SK-N-SH (cell line): ENCODE data around the gene TTC27. TPM values are rescaled to one million over a fixed set of nuclear protein-coding genes. Genes with fewer than 3 reads are reported as not detected.

Source experiments
- CTCF ChIA-PET: fragments of 300-600, 350-600 bp; formaldehyde crosslinking; extraction: SDS; loops from one replicate; lab custom pipeline; 2021; lab: Yijun Ruan, JAX
- POLR2A ChIA-PET: fragments of 350-600 bp; sonication (Branson Sonifier 250); formaldehyde crosslinking; extraction: SDS; loops from one replicate; lab custom pipeline; 2020; ENCODE audit warnings: antibody characterized with exemption, inconsistent platforms; lab: Yijun Ruan, JAX
- DNase-seq: peaks from one replicate; pipeline ENCODE4 v3.0.0; 2012
- H2AFZ ChIP-seq: fragments of 200-600 bp; sonication (generic); 2 replicates; pipeline ENCODE4 v1.8.1; 2016; ENCODE audit warnings: antibody characterized with exemption, mild to moderate bottlenecking, low read depth
- H3F3A ChIP-seq: fragments of 200-600 bp; sonication (generic); replicated peaks from 2 replicates; pipeline ENCODE3; 2016; ENCODE audit warnings: antibody characterized with exemption, mild to moderate bottlenecking; ENCODE audit not compliant: insufficient read depth
- H3K27ac ChIP-seq, 2 experiments: fragments of 200-500 bp in 1 of 2; fragments of 200-600 bp in 1 of 2; sonication (Bioruptor generic) in 1 of 2; sonication (generic), shearing (Covaris generic) in 1 of 2; 2 replicates each; pipeline versions ENCODE4 v1.5.1 to v1.6.1; 2014 to 2016; ENCODE audit warnings: low read depth in 2 of 2, inconsistent platforms in 1 of 2, low read length in 1 of 2, mild to moderate bottlenecking in 1 of 2, mixed read lengths in 1 of 2
- H3K27me3 ChIP-seq: fragments of 200-600 bp; sonication (generic), shearing (Covaris generic); 2 replicates; pipeline ENCODE4 v1.6.1; 2016; ENCODE audit warnings: mixed run types; ENCODE audit not compliant: insufficient read depth
- H3K36me3 ChIP-seq, 2 experiments: fragments of 200-500 bp in 1 of 2; fragments of 200-600 bp in 1 of 2; sonication (Bioruptor generic) in 1 of 2; sonication (generic) in 1 of 2; replicated peaks in 1 of 2; 2 replicates each; pipeline versions ENCODE3 to v1.5.1; 2014 to 2016; ENCODE audit warnings: low read length in 1 of 2, mild to moderate bottlenecking in 1 of 2; ENCODE audit not compliant: insufficient read depth in 2 of 2, control insufficient read depth in 1 of 2
- H3K4me1 ChIP-seq, 2 experiments: fragments of 200-500 bp in 1 of 2; fragments of 200-600 bp in 1 of 2; sonication (Bioruptor generic) in 1 of 2; sonication (generic), shearing (Covaris generic) in 1 of 2; 2 replicates each; pipeline versions ENCODE4 v1.5.1 to v1.6.1; 2014 to 2016; ENCODE audit warnings: low read depth in 1 of 2, low read length in 1 of 2, mixed run types in 1 of 2; ENCODE audit not compliant: insufficient read depth in 2 of 2, control insufficient read depth in 1 of 2
- H3K4me2 ChIP-seq: fragments of 200-600 bp; sonication (generic), shearing (Covaris generic); 2 replicates; pipeline ENCODE4 v1.6.1; 2017; ENCODE audit warnings: mixed run types
- H3K4me3 ChIP-seq, 2 experiments: fragments of 200-500 bp in 1 of 2; fragments of 200-600 bp in 1 of 2; sonication (Bioruptor generic) in 1 of 2; sonication (generic), shearing (Covaris generic) in 1 of 2; 2 replicates each; pipeline versions ENCODE4 v1.5.1 to v1.8.1; 2014 to 2016; ENCODE audit warnings: low read depth in 2 of 2, inconsistent platforms in 1 of 2, low read length in 1 of 2, mild to moderate bottlenecking in 1 of 2, mixed read lengths in 1 of 2, moderate library complexity in 1 of 2
- H3K79me2 ChIP-seq: fragments of 200-600 bp; sonication (generic); 2 replicates; pipeline ENCODE4 v1.8.1; 2017; ENCODE audit warnings: mild to moderate bottlenecking; ENCODE audit not compliant: insufficient read depth
- H3K9ac ChIP-seq: fragments of 200-600 bp; sonication (generic); 2 replicates; pipeline ENCODE4 v1.6.1; 2017; ENCODE audit warnings: mixed run types
- H3K9me2 ChIP-seq: fragments of 200-600 bp; sonication (generic); 2 replicates; pipeline ENCODE4 v1.6.1; 2017; ENCODE audit warnings: mixed run types
- H3K9me3 ChIP-seq: fragments of 200-600 bp; sonication (generic); 2 replicates; pipeline ENCODE4 v1.6.1; 2017; ENCODE audit warnings: mixed run types, mild to moderate bottlenecking, moderate library complexity
- H4K20me1 ChIP-seq: fragments of 200-600 bp; sonication (generic); 2 replicates; pipeline ENCODE4 v1.6.1; 2017; ENCODE audit warnings: mild to moderate bottlenecking, mixed run types; ENCODE audit not compliant: insufficient read depth
- CHD2 ChIP-seq: fragments of 150-350 bp; IDR thresholded peaks from 2 replicates; pipeline ENCODE4 v1.6.1; 2018; ENCODE audit warnings: low read length; ENCODE audit not compliant: partially characterized antibody
- ELF1 ChIP-seq: IDR thresholded peaks from 2 replicates; pipeline ENCODE4 v1.4.0; 2012
- EZH2phosphoT487 ChIP-seq: fragments of 200-600 bp; sonication (generic); IDR thresholded peaks from 2 replicates; pipeline ENCODE4 v1.6.1; 2017; ENCODE audit warnings: low read depth, mixed run types, mild to moderate bottlenecking, antibody characterized with exemption, moderate library complexity, borderline replicate concordance
- FOSL2 ChIP-seq: IDR thresholded peaks from 2 replicates; pipeline ENCODE4 v1.4.0; 2012; ENCODE audit warnings: low read depth, mild to moderate bottlenecking, moderate library complexity, borderline replicate concordance
- FOXJ3 ChIP-seq: sonication (generic); formaldehyde crosslinking; IDR thresholded peaks from 2 replicates; pipeline ENCODE4 v1.5.1; 2020; ENCODE audit warnings: mild to moderate bottlenecking, missing genetic modification reagents
- GABPA ChIP-seq: IDR thresholded peaks from 2 replicates; pipeline ENCODE4 v1.4.0; 2012; ENCODE audit warnings: low read depth, mild to moderate bottlenecking
- GATA2 ChIP-seq: sonication (generic); formaldehyde crosslinking; IDR thresholded peaks from 2 replicates; pipeline ENCODE4 v1.5.0; 2020; ENCODE audit warnings: mild to moderate bottlenecking, missing genetic modification reagents
- JUND ChIP-seq: IDR thresholded peaks from 2 replicates; pipeline ENCODE4 v1.4.0; 2012
- MXI1 ChIP-seq: IDR thresholded peaks from 2 replicates; pipeline ENCODE4 v1.6.1; 2012; ENCODE audit warnings: mild to moderate bottlenecking, low read depth, low read length, improper control_type of control experiment
- NRF1 ChIP-seq: IDR thresholded peaks from 2 replicates; pipeline ENCODE4 v1.6.1; 2012; ENCODE audit warnings: low read depth, mild to moderate bottlenecking, low read length
- POLR2AphosphoS5 ChIP-seq: IDR thresholded peaks from 2 replicates; pipeline ENCODE4 v1.6.1; 2012; ENCODE audit warnings: low read depth, low read length
- RFX5 ChIP-seq: IDR thresholded peaks from 2 replicates; pipeline ENCODE4 v1.6.1; 2012; ENCODE audit warnings: mild to moderate bottlenecking, improper control_type of control experiment, low read length
- RXRA ChIP-seq: IDR thresholded peaks from 2 replicates; pipeline ENCODE4 v1.4.0; 2012; ENCODE audit warnings: low read depth, mild to moderate bottlenecking, borderline replicate concordance
- SIN3A ChIP-seq: IDR thresholded peaks from 2 replicates; pipeline ENCODE4 v1.6.1; 2012; ENCODE audit warnings: low read depth, mild to moderate bottlenecking, low read length, moderate library complexity, borderline replicate concordance
- SMC3 ChIP-seq: IDR thresholded peaks from 2 replicates; pipeline ENCODE4 v1.6.1; 2012; ENCODE audit warnings: low read depth, low read length, improper control_type of control experiment
- TAF1 ChIP-seq: IDR thresholded peaks from 2 replicates; pipeline ENCODE4 v1.6.1; 2012; ENCODE audit warnings: low read depth, mild to moderate bottlenecking, low read length, moderate library complexity, borderline replicate concordance
- TCF12 ChIP-seq: IDR thresholded peaks from 2 replicates; pipeline ENCODE4 v1.4.0; 2012
- TEAD4 ChIP-seq: IDR thresholded peaks from 2 replicates; pipeline ENCODE4 v1.4.0; 2012; ENCODE audit warnings: mild to moderate bottlenecking, borderline replicate concordance; ENCODE audit not compliant: insufficient read depth
- WGBS: methylation state at CpG from one replicate; pipeline ENCODE4 v1.1.6; 2017; ENCODE audit warnings: low lambda C conversion rate; 5-methylcytosine and 5-hydroxymethylcytosine counted together
- polyA plus RNA-seq, 3 experiments: library from polyadenylated mRNA; depleted of rRNA; stranded (reverse); fragments of >200 nt; gene quantifications; 2 replicates each; pipeline ENCODE4 v1.2.3, GENCODE V29; 2012
- TF ChIP-seq, protein P1 (sequence below): fragments of 150-350 bp; IDR thresholded peaks from 2 replicates; pipeline ENCODE4 v1.6.1; 2017; ENCODE audit warnings: antibody characterized with exemption, low read length, low read depth, borderline replicate concordance
- TF ChIP-seq, protein P2 (sequence below): IDR thresholded peaks from 2 replicates; pipeline ENCODE4 v1.4.0; 2012; ENCODE audit warnings: low read depth, borderline replicate concordance
- TF ChIP-seq, protein P3 (sequence below): IDR thresholded peaks from 2 replicates; pipeline ENCODE4 v1.4.0; 2012; ENCODE audit warnings: low read depth
- TF ChIP-seq, protein P4 (sequence below): IDR thresholded peaks from 2 replicates; pipeline ENCODE4 v1.4.0; 2012; ENCODE audit warnings: low read depth, borderline replicate concordance

TTC27 gene
- polyA plus RNA-seq, 1 of the 3 experiments (the other 2 are of a cell fraction) = 14.4 TPM

- Histone ChIP-seq H3F3A (peaks cover 2% of the 10 kb centered on the region), H2AFZ (no peak overlapping the region), H3K4me3 (no peak overlapping the region), H3K9me3 (no peaks in the 10 kb centered on the region), H3K27me3 (no peaks in the 10 kb centered on the region), H3K27ac (no peak overlapping the region), H3K9ac (no peak overlapping the region), H3K4me1 (peaks cover 0 to 4% of the 10 kb centered on the region in 2 experiments; a peak in 2 of 4 replicates), H3K9me2 (no peaks in the 10 kb centered on the region), H3K4me2 (no peak overlapping the region), H3K36me3 (peaks cover 2 to 32% of the 10 kb centered on the region in 2 experiments), H3K79me2 (no peaks in the 10 kb centered on the region), H4K20me1 (no peaks in the 10 kb centered on the region)
- CTCF ChIA-PET = interaction anchor here (0.6 kb wide), 1 partner anchor 75 kb away, joined by 3 read pairs; no protein-coding TSS in a partner anchor
- 98% methylated on average over 1 of the region's 1 CpG for WGBS
- POLR2A ChIA-PET = no interaction called here
- DNase-seq = no peak
- TF ChIP-seq MXI1 = no peak
- TF ChIP-seq POLR2AphosphoS5 = no peak
- no peak for TF ChIP-seq ELF1
- TF ChIP-seq CHD2 = no peak
- TF ChIP-seq TEAD4 = no peak
- TF ChIP-seq FOSL2 = no peak
- TF ChIP-seq EZH2phosphoT487 = no peak
- TF ChIP-seq, protein P1, sequence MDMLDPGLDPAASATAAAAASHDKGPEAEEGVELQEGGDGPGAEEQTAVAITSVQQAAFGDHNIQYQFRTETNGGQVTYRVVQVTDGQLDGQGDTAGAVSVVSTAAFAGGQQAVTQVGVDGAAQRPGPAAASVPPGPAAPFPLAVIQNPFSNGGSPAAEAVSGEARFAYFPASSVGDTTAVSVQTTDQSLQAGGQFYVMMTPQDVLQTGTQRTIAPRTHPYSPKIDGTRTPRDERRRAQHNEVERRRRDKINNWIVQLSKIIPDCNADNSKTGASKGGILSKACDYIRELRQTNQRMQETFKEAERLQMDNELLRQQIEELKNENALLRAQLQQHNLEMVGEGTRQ = no peak
- TF ChIP-seq SMC3 = no peak
These were observed 38.9 kb downstream of the TTC27 start for GRCh38 chr2:32666704-32667103.

- Histone ChIP-seq H2AFZ (no peak overlapping the region), H3K9me3 (no peaks in the 10 kb centered on the region), H3K79me2 (no peaks in the 10 kb centered on the region), H3K4me3 (no peak overlapping the region), H3K9me2 (no peaks in the 10 kb centered on the region), H3K27me3 (no peaks in the 10 kb centered on the region), H4K20me1 (no peaks in the 10 kb centered on the region), H3F3A (peaks cover 12% of the 10 kb centered on the region), H3K27ac (no peak overlapping the region), H3K36me3 (peaks cover 2 to 38% of the 10 kb centered on the region in 2 experiments), H3K9ac (no peak overlapping the region), H3K4me2 (no peak overlapping the region), H3K4me1 (peaks cover 0 to 10% of the 10 kb centered on the region in 2 experiments; a peak in 3 of 4 replicates)
- 71% methylated on average over 1 of the region's 1 CpG for WGBS
- CTCF ChIA-PET = no interaction called here
- POLR2A ChIA-PET = no interaction called here
- DNase-seq = no peak
- no peak for TF ChIP-seq ELF1
- TF ChIP-seq MXI1 = no peak
- TF ChIP-seq FOXJ3 (CRISPR knock-in tag) = no peak
- TF ChIP-seq POLR2AphosphoS5 = no peak
- no peak for TF ChIP-seq RXRA
- no peak for TF ChIP-seq SMC3
- no peak for TF ChIP-seq RFX5
- TF ChIP-seq, protein P2, sequence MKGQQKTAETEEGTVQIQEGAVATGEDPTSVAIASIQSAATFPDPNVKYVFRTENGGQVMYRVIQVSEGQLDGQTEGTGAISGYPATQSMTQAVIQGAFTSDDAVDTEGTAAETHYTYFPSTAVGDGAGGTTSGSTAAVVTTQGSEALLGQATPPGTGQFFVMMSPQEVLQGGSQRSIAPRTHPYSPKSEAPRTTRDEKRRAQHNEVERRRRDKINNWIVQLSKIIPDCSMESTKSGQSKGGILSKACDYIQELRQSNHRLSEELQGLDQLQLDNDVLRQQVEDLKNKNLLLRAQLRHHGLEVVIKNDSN = no peak
- no peak for TF ChIP-seq TCF12
- TF ChIP-seq SIN3A = no peak
- TF ChIP-seq NRF1 = no peak
- TF ChIP-seq GATA2 (CRISPR knock-in tag) = no peak
- no peak for TF ChIP-seq EZH2phosphoT487
- no peak for TF ChIP-seq GABPA
- TF ChIP-seq, protein P3, sequence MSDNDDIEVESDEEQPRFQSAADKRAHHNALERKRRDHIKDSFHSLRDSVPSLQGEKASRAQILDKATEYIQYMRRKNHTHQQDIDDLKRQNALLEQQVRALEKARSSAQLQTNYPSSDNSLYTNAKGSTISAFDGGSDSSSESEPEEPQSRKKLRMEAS = no peak
- TF ChIP-seq TAF1 = no peak
- TF ChIP-seq FOSL2 = no peak
- TF ChIP-seq JUND = no peak
- TF ChIP-seq, protein P4, sequence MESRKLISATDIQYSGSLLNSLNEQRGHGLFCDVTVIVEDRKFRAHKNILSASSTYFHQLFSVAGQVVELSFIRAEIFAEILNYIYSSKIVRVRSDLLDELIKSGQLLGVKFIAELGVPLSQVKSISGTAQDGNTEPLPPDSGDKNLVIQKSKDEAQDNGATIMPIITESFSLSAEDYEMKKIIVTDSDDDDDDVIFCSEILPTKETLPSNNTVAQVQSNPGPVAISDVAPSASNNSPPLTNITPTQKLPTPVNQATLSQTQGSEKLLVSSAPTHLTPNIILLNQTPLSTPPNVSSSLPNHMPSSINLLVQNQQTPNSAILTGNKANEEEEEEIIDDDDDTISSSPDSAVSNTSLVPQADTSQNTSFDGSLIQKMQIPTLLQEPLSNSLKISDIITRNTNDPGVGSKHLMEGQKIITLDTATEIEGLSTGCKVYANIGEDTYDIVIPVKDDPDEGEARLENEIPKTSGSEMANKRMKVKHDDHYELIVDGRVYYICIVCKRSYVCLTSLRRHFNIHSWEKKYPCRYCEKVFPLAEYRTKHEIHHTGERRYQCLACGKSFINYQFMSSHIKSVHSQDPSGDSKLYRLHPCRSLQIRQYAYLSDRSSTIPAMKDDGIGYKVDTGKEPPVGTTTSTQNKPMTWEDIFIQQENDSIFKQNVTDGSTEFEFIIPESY = no peak
- no peak for TF ChIP-seq CHD2
These were observed 40.4 kb downstream of the TTC27 start for GRCh38 chr2:32668254-32668653.
